Left renal pelvis (tissue), 4 donors: ENCODE results near the gene SHE. TPM values are rescaled to one million over a fixed set of nuclear protein-coding genes. Genes with fewer than 3 reads are reported as not detected.
"Not testable (repeated sequence)": the region's sequence is repeated elsewhere in the genome, so short reads cannot be mapped to it uniquely, and the experiment has no call there.

ENCODE experiments used
- DNase-seq, 4 donors: peaks; one replicate each; pipeline ENCODE4 v3.0.0-alpha.2; 2013; ENCODE audit warnings: low read depth in 4 of 4, low spot score in 3 of 4
- polyA plus RNA-seq, 4 donors: library from polyadenylated mRNA; unstranded; fragments of 120-200 nt; gene quantifications; one replicate each; pipeline ENCODE4 v1.2.1, GENCODE V29; 2013; ENCODE audit not compliant: insufficient read length in 4 of 4

The SHE gene
- polyA plus RNA-seq: 10 to 100 TPM in 2 of 4 donors, 1 to 10 TPM in 2; 8.5 to 11.3 (median 10.6) TPM

DNA sequence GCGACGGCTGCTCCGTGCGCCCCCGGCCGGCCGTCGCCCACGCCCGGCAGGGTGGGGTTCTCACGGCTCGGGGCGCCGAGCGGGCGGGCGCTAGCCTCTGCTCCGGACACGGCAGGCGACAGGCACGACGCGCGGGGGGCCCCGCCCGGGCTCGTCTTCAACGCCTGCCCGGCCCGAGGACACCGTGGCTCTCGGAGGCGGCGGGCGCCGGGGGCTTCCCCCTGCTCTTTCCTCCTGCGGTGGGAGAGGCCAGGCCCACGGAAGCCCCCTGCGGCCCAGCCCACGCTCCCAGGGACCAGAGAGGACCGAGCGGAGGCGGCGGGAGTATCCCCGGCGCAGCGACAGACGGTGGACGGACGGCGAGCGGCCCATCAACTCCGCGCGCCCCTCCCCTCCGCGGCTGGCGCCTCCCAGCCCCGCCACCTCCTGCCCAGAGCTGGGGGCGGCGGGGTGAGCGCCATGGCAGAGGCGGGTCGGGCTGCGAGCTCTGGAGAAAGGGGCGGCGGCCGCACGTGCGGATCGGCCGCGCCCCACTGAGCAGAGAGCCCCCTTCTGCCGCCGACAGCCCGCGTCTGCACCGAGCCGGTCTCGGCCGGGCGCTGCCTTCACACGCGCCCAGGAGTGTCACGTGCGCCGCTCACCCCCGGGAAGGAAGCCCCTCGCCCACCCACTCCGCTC lies at the start of gene SHE, which contains the start of gene TDRD10:
Gene SHE, minus strand, starts transcription at position 347 of the 678 bp plus-strand sequence. CDS start 386 bp downstream, outside the sequence.
Gene TDRD10, plus strand, starts transcription at position 154 of the 678 bp plus-strand sequence. CDS start 4,685 bp downstream, outside the sequence.
- no peak for DNase-seq

DNA sequence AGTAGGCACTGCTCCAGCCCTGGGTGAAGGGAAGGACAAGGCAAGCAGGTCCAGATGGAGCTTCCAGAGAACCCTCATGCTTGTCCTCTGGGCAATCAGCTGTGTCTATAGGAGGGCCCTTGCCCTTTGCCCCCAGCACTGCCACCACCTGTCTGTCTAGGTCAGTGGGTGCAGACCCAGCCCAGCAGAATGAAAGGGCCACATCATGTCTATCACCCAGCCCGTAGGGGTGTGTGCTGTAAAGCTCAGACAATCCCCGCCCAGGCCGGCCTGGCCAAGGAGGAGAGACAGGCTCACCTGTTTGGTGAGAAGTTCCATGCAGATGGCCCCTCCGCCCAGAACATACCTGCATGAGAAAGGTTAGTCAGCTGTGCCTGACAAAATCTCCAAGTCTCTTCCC lies 49.3 kb upstream of the SHE start:
- no peak for DNase-seq

DNA sequence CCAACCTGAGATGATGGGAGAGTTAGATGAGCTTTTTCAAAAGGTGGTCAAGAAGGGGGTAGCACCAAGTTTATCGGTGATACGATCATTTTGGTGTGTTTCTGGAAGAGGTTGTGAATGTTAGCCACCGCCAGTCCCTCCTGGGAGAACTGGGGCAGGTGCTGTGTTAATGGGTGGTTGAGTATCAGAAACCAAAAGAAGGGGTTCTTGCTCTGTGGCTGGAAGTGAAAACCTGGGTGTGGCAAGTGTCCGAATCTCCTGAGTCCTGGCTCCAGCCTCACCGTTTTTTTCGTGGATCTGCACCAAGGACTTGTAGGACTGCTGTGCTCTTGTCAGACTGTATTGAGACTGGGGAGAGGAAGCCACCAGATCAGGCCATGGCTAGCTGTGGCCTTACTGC lies 48.4 kb upstream of the SHE start:
- no peak for DNase-seq

DNA sequence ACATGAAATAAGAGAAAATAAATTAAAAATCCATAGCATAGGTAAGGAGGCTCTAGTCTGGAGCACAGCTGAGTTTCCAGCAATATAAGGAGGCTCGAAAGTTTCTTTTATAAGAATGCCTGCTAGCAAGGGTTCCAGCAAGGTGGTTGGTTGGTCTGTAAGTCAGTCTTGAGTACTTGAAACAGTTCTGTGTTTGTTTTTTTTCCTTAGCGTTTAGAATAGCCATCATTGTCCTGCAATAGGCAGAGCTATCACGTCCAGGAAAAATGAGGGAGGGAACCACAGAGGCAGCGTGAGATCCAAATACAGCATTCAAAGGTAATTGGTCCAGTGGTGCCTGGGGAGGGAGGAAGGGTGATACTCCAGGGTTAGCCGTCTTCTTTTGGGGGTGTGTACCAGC lies 47.9 kb upstream of the SHE start:
- no peak for DNase-seq

DNA sequence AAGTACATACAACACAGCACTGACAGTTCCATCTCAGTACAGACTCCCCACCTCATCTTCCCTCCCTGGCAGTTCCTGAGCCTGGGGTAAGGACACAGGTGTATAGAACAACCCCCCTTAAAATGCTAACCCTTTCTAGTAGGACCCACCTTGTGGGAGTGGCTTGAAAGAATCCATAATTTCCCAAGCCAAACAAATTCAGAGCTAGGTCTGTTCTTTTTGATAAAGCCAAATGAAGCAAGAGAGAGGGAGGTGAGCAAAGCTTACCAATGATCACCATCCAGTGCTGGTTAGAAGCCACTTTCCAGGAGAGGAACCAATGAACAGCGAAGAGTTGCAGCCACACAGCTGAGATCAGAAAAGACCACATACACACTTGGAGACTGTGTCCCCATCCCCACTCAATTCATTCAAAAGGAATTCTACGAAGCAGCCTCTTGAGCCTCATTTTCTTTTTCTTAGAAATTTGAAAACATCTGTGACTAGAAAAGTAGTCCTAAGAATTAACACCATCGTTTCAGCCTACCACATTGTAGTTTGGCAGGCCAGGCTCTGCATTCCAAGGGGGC lies 47.1 kb upstream of the SHE start:
- DNase-seq: no peak

DNA sequence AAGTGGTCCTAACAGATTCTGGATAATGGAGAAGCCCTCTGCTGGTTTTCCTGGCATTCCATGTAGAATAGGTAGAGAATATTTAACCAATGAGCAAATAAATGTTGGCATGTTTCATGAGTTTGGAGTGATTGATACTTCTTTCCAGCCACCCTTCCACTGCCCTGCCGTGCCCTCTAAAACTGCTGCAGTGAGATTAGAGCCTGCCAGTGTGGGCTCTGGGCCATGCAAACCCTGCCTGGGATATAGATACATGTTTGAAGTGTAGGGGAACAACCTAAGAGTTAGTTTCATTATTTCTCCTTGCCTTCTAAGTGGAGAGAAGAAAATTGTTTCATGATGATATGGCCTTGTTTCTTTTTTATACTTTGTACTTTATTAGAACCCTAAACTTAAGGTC lies 45.8 kb upstream of the SHE start:
- no peak for DNase-seq

DNA sequence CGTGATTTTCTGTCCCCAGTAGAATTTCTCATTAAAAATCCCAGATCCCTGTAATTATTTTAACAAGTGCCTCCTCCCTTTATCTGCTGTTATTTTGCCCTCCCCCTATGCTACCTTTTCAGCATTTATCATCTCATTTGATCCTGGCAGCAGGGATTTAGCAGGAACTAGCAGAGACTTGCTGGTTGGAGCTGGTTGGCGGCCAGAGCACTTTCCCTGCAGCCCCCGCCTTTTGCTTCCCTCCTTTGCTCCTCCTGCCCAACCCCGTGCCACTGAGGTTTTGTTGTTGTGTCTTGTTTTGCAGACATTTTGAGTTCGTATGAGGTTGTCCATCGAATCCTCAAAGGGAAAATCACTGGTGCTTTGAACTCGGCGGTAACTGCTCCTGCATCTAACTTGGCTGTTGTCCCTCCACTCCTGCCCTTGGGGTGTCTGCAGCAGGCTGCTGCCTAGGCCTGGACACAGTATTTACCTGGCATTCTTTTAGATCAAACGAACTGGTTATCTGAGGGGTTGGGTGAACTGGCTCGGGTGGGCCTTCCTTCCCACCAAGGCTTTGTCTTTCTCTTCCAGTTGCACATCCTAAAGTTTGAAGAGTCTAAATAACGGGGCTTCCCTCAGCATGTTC lies 45.0 kb upstream of the SHE start:
- DNase-seq: no peak

DNA sequence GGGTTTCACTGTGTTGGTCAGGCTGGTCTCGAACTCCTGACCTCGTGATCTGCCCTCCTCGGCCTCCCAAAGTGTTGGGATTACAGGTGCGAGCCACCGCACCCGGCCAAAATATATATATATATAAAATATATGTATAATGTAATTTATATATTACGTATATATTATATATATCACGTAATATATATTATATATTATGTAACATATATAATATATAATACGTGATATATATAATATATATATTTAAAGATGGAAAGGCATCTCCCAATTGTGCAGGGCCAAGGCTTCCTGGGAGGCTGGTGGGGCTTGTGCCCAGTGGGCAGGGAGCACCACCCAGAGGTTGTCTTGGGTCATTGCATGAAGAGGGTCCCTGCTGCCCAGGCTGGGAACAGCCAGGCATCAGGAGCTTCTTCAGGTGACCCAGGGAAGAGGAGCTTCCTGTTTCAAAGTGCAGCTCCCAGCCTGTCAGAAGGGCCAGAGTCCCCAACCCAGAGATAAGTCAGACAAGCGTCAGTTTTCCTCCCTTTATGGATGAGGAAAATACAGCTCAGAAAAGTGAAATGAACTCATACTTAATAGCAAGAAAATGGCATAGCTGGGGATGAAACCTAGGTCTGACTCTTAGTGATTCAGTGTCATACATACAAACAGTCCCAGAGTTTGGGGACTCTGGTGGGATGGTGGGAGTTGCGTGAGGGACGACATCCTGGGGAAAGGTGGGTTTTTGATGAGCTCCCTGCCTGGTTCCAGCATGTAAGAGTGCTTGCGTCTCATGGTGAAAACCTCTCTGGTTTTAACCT lies 44.3 kb upstream of the SHE start:
- DNase-seq: no peak

DNA sequence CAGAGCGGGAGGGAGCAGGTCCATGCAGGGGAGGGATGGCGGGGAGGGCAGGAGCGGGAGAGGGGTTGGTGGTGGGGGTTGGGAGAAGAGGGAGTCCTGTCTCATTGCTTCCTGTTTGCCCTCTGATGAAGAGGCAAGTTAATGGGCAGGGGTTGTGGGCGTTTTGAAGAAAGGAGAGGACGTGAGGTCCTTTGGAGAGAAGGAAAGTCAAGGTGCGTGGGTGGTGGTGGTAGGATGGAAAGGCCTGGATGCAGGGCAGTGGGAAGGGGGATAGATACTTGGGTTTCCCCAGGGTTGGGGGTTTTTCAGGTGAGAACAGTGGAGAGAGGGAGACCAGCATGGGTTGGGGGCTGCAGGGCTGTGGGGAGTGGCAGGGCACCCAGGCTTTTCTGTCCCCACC lies 39.0 kb upstream of the SHE start:
- DNase-seq: no peak

DNA sequence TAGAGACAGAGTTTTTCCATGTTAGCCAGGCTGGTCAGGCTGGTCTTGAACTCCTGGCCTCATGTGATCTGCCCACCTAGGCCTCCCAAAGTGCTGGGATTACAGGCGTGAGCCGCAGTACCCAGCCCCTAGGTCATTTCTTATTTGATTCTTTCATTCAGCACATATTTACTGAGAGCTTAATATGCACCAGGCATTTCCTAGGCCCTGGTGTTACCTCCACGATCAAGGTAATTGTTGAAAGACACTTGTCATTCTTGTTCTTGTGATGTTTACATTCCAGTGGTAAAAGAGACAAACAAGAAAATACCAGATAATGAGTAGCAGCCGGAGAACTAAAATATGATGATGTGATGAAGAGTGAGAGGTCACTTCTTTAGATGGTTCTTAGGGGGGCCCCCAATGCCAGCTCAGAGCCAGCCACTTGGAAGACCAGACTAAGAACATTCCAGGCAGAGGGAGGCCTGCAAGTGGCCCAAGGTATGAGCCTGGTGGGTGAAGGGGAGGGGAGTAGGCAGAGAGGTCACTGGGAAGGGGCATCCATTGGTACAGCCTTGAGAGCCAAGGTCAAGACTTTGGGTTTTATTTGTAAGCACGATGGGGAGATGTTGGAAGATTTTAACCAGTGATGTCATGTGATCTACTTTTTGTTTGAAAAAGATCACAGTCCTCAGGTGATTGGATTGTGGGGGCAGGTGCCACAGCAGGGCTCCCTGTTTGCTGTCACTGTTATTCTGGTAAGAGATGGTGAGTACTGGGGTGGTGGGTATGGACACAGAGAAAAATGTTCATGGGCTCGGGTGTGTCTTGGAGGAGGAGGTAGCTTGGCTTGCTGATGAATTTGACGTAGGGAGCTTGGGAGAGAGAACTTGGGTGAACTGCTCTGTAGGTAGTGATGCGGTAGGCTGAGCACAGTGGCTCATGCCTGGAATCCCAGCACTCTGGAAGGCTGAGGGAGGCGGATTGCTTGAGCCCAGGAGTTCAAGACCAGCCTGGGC lies 37.6 kb upstream of the SHE start:
- no peak for DNase-seq

DNA sequence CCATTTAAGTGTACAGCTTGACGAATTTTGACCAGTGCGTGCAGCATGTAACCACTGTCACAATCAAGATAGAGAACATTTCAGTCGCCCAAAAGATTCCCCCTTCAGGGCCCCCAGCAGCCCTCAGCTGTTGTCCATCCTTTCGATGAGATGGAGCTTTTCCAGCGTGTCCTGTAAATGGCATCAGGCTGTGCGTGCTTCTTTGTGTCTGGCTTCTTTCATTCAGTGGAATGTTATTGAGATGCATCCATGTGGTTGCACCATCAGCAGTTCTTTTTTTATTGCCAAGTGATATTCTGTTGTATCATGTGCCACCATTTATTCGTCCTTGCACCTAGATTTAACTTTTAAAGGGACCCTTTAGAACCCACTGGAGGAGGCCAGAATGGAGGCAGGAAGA lies 34.4 kb upstream of the SHE start:
- no peak for DNase-seq

DNA sequence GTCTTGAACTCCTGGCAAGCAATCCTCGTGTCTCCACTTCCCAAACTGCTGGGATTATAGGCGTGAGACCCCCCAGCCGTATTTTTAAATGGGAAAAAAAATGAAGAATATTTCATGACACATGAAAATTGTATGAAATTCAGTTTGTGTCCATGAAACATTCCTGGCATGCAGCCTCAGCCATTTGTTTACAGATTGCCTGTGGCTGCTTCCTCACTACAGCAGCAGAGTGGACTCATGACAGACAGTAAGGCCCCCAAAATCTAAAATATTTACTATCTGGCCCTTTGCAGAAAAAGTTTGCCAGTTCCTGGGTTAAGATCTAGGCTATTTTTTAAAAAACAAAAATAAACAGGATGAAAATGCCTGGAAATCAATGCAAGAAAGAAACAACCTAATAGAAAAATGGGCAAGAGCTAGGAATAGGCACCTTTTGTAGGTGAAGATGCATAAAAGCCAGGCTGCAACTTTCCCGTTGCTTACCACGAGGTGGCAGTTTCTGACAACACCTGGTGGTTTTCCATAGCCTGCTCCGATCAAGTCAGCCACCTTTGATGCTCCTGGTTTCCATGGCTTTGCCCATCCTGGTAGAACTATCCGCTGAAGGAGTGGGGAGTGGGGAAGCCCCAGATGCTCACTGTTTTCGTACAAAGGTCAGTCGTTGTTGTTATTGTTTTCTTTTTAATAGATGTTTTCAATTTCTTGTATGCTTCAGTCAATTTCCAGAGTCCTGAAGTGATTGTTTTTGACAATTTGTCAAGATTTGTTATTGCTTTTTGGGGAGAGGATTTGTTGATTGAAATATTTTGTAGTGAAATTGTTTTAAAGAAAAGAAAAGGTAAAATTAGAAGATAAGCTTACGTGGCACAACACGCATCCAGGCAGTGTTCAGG lies 32.0 kb upstream of the SHE start:
- no peak for DNase-seq

DNA sequence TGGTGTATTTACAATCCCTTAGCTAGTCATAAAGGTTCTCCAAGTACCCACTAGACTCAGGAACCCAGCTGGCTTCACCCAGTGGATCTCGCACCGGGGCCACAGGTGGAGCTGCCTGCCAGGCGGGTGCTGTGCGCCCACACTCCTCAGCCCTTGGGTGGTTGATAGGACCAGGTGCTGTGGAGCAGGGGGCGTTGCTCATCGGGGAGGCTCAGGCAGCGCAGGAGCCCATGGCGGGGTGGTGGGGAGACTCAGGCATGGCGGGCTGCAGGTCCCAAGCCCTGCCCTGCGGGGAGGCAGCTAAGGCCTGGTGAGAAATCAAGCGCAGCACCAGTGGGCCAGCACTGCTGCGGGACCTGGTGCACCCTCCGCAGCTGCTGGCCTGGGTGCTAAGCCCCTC lies 29.7 kb upstream of the SHE start:
- not testable (repeated sequence) for DNase-seq

DNA sequence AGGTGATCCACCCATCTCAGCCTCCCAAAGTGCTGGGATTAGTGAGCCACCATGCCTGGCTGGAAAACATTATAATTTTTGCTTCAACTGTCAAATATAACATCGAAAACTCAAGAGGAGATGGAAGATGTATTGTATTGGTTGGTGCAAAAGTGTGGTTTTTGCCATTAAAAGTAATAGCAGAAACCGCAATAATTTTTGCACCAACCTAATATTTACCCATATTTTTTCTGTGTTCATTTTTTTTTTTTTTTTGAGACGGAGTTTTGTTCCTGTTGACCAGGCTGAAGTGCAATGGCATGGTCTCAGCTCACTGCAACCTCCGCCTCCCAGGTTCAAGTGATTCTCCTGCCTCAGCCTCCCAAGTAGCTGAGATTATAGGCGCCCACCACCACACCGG lies 27.1 kb upstream of the SHE start:
- no peak for DNase-seq

DNA sequence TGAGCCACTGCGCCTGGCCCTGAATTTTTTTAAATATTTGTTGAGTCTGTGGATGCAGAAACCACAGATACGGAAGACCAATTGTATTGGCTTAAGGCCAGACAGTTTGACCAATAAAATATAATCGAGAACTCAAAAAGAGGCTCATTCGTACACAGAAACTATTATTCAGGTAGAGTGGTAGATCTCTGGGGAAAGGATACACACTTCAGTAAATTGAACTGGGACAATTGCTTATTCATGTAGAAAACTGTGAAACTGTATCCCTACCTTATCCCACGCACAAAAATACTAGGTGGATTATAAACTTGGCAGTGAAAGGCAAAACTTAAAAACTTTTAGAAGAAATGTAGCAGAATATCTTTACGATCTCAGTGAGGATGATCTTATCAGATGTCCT lies 25.0 kb upstream of the SHE start:
- DNase-seq: no peak

DNA sequence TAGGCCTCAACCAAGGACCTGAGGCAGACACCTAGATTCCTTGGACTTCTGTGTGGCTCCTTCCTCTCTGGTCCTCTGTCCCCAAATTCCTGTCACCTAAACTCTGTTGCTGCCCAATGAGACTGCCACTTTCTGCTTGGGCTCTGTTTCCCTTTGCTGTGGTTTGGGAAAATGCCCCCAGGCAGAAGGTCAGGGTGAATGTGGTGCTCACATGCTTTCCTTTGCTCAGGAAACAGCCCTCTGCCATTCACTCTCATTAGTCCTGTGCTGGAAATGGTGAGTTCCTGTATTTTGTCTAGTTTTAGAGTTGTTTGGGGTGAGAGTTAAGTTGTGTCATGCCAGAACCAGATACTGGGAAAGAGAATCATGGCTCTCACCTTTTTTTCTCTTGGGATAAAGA lies 22.7 kb upstream of the SHE start:
- no peak for DNase-seq

DNA sequence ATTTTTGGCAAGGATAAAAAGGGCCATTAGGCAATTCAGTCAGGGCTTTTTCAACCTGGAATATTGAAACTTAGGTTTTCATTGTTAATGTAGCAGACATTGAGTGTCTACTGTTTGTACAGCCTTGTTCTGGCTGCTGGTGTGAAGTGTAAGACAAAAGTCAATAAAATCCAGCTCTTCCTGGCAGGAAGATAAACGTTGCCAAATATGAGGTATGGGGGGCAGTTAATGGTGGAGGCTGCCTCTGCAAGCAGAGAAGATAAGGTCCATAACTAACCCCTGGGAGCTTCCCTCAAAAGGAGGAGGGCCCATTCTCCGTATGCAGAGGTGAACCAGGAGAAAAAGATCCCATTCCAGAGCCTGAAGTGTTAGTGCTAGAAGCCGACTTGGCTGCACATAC lies 19.5 kb upstream of the SHE start:
- DNase-seq: no peak

DNA sequence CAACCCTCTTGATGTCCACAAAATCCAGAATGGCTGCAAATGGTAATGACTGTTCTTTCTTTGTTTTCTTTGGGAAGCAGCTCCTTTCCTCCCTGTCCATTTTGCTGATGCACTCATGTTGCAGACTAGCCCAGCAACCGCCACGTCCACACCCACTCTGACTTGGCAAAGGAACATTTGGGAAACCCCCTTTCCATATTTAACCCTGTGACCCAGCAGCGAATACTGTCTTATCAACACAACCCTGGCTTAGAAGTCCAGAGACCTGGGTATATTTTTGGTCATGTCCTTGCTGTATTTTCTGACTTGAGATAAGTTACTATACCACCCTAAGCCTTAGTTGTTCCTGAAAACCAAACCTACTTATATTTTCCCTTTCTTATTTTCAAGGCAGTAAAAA lies 18.1 kb upstream of the SHE start:
- no peak for DNase-seq

DNA sequence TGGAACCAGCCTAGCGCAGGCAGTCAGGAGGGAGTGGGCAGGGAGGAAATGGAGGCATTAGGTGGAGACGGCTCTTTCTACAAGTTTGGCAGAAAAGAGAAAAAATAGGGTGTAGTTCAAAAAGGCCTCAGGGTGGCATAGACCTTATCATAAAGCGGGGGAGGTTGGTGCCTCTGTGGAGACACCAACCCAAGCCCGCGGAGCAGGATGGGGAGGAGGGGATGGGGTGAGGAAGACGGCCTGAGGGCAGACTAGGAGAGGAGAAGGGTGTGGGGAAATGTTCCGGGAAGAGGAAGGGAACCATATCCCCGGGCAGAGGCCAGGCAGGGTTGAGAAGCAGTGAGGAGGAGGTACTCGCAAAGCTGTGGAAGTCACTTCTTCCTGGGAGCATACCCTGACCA lies 17.4 kb upstream of the SHE start:
- DNase-seq: no peak
